ENCODE measurements around the gene MAB21L4. TPM values are rescaled to one million over a fixed set of nuclear protein-coding genes. Genes with fewer than 3 reads are reported as not detected.
A peak's percentile ranks its signal among the peaks of the same experiment; 100 is the strongest.

The MAB21L4 gene
- polyA plus RNA-seq, 1 donor from 2014 or later: not detected

DNA sequence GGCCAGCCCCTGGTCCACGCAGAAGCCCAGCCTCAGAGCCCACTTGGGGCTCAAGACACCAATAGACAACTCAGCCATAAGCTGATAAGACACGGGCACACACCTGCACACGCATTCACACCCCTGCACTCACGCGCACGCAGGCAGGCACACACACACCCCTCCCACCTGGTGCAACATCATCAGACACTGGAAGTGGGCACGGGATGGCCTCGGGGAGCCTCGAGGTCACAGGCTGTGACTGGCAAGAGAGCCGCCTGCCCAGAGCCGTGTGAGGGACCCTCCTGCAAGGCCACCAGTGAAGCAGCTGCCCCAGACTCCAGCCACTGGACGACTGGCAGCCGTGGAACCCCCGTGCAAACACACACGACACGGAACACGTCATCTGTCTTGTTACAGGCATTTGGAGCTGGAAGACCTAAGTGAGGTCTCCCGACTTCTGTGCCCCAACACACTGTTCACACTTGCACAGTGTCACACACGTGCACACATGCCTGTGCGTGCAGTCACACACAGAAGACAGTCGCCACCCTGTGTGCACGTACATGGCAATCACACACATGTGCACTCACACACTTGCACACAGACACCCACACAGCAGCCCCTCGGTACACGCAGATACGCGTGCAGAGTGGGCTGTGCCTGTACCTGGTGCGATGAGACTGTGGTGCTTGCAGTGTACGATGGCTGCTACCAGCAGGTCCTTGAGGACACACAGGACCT lies 959 bp downstream of the MAB21L4 start:
- peaks cover 0 to 2% (median 0%) of the 10 kb centered on the region in 3 donors for H3K4me1 Mint-ChIP-seq
- H3K4me3 Mint-ChIP-seq: no peak overlapping the region
- H3K36me3 Mint-ChIP-seq: no peaks in the 10 kb centered on the region
- no peak overlapping the region for H3K27ac Mint-ChIP-seq
- peaks cover 2% of the 10 kb centered on the region for H3K27me3 Mint-ChIP-seq
- no peaks in the 10 kb centered on the region for H3K9me3 Mint-ChIP-seq

DNA sequence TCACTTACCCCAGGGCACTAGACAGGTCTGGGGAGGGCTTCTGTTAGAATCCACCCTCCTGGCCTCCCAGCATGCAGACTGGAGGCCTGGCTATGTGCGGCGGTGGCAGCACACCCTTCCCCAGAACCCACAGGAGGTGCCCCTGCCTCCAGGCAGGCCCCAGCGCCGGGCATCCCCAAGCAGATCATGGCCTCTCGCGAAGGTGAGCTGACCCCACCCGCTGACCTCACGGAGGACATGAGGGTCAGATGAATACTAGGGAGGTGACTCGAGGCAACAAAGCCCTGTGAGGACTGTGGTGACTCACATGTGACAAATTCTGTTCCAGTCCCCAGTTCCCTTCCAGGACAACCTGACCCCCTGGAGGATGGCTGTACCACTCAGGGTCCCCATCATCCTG lies 1.9 kb downstream of the MAB21L4 start:
- Mint-ChIP-seq H3K4me3 (no peak overlapping the region), H3K27ac (no peak overlapping the region), H3K9me3 (no peaks in the 10 kb centered on the region), H3K4me1 (peaks cover 0 to 2% (median 0%) of the 10 kb centered on the region in 3 donors), H3K27me3 (peaks cover 2% of the 10 kb centered on the region), H3K36me3 (no peaks in the 10 kb centered on the region)

DNA sequence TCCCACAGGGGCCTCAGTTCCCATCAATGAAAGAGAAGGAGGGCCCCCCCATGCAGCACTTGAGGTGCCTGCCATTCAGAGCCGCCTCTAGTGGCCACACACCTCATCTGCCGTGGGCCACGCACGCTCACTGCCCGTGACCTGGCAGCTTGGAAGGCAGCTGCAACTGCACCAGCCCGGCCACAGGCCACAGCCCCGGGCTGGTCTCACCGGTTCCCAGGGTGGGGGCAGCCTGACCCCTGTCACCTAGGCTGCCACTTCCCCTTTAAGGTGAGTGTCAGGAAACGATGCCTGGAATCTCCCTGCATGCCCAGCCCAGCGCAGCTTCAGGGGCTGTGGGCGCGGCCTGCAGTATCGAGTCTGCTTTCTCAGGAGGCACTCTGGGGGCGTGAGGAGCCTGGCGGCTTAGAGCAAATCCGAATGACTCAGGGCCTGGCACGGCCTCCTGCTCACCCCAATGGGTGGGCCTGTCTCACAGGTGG lies 2.6 kb downstream of the MAB21L4 start:
- H3K27me3 Mint-ChIP-seq: peaks cover 2% of the 10 kb centered on the region
- no peak overlapping the region for H3K27ac Mint-ChIP-seq
- H3K36me3 Mint-ChIP-seq: no peaks in the 10 kb centered on the region
- no peaks in the 10 kb centered on the region for H3K9me3 Mint-ChIP-seq
- H3K4me3 Mint-ChIP-seq: peak overlapping the region in 2 of 4 donors; percentile 32 to 48
- H3K4me1 Mint-ChIP-seq: peaks cover 0 to 2% (median 0%) of the 10 kb centered on the region in 3 donors

DNA sequence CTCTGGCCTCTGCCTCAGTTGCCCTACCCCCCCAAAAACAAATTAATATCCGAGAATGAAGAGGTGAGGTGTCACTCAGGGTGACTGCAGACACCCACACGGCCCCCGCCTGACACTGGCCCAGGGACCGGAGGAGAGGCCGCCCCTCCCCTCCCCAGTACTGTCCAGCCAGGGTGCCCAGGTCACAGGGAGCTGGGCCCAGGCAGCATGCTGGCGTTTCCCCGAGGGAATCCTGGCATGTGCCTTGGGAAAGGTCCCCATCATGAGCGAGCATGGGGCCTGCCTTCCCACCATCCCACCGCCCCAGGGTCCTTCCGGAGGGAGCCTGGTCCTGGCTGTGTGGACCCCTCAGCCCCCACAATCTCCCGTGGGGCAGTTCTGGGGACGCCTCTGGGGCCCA lies 3.0 kb downstream of the MAB21L4 start:
- no peaks in the 10 kb centered on the region for H3K9me3 Mint-ChIP-seq
- peaks cover 2% of the 10 kb centered on the region for H3K27me3 Mint-ChIP-seq
- H3K27ac Mint-ChIP-seq: no peak overlapping the region
- H3K36me3 Mint-ChIP-seq: no peaks in the 10 kb centered on the region
- H3K4me3 Mint-ChIP-seq: no peak overlapping the region
- H3K4me1 Mint-ChIP-seq: peaks cover 0 to 2% (median 0%) of the 10 kb centered on the region in 3 donors

DNA sequence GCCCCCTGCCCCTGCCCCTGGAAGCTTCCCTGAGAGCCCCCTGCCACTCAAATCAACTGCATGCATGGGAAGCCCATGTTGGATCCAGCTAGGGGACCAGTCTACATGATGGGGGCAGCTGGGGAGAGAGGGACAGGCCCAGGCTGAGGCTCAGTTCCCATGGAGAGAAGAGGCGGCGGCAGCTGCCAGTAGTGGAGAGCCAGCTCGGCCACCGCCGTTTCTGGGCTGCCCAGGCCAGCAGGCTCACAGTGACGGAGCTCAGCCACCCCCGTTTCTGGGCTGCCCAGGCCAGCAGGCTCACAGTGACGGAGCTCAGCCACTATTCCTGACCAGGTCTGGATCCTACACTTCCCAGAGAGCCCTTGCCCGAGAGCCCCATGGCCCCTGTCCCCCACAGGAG lies 3.6 kb downstream of the MAB21L4 start:
- H3K4me3 Mint-ChIP-seq: no peak overlapping the region
- no peaks in the 10 kb centered on the region for H3K9me3 Mint-ChIP-seq
- peaks cover 2% of the 10 kb centered on the region for H3K27me3 Mint-ChIP-seq
- peaks cover 0 to 2% (median 0%) of the 10 kb centered on the region in 3 donors for H3K4me1 Mint-ChIP-seq
- no peaks in the 10 kb centered on the region for H3K36me3 Mint-ChIP-seq
- no peak overlapping the region for H3K27ac Mint-ChIP-seq

DNA sequence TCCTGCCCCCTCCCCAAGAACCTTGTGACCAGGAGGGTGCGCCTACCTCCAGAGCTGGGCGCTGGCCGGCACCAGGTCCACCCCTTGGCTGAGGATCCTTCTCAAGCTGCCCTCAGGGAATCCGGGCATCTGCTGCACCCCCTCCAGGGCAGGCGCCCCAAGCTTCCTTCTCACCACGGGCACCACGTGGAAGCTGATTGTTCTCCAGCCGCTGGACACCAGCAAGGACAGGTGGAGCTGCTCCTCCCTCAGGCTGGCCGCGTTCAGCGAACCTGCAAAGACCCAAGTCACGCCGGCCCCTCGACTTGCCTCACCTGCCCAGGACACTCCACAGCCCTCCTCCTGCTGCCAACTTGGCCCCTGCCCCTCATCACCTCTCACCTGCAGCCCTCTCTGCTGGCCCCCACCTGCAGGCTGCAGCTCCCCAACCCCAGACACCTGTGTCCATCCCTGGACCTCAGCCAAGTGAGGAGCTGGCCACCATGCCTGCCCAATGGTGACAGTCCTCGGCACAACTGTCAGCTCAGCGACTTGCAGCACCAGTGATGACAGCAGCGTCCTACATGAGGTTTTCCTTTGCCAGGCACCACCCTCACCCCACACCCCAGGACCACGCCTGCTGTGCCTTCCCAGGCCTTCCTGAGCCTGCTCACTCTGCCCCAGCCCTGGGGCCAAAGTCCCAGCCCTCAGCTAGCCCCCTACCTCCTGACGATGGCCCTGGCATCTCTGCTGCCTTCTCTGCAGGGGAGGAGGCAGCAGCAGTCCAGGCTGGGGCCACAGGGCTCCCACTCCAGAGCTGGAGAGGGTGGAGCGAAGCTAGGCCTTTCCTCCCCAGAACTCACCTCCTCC lies 4.2 kb downstream of the MAB21L4 start:
- H3K9me3 Mint-ChIP-seq: no peaks in the 10 kb centered on the region
- peaks cover 0 to 2% (median 0%) of the 10 kb centered on the region in 3 donors for H3K4me1 Mint-ChIP-seq
- H3K36me3 Mint-ChIP-seq: no peaks in the 10 kb centered on the region
- peaks cover 2% of the 10 kb centered on the region for H3K27me3 Mint-ChIP-seq
- H3K27ac Mint-ChIP-seq: no peak overlapping the region
- no peak overlapping the region for H3K4me3 Mint-ChIP-seq

DNA sequence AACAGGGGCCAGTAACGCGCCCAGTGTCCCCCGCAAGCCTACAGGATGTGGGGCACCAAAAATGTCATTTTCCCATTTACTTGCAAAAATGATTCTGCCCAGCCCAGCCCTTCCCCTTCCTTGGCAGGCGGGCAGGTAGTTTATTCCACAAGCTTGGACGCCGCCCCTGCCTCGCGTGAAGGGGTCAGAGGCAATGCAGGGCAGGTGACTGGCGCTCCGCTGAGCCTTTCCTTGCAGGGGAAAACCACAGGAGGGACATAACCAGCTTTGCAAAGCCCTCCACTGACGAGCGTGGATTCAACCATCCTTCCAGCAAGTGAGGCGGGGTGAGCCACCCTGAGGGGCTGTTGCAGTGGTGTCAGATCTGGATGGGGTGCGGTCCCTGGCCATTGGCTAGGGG lies 5.3 kb downstream of the MAB21L4 start:
- H3K4me3 Mint-ChIP-seq: no peak overlapping the region
- H3K9me3 Mint-ChIP-seq: no peaks in the 10 kb centered on the region
- H3K27me3 Mint-ChIP-seq: peaks cover 5% of the 10 kb centered on the region
- no peak overlapping the region for H3K27ac Mint-ChIP-seq
- H3K4me1 Mint-ChIP-seq: peaks cover 0 to 4% (median 0%) of the 10 kb centered on the region in 3 donors
- H3K36me3 Mint-ChIP-seq: no peaks in the 10 kb centered on the region

DNA sequence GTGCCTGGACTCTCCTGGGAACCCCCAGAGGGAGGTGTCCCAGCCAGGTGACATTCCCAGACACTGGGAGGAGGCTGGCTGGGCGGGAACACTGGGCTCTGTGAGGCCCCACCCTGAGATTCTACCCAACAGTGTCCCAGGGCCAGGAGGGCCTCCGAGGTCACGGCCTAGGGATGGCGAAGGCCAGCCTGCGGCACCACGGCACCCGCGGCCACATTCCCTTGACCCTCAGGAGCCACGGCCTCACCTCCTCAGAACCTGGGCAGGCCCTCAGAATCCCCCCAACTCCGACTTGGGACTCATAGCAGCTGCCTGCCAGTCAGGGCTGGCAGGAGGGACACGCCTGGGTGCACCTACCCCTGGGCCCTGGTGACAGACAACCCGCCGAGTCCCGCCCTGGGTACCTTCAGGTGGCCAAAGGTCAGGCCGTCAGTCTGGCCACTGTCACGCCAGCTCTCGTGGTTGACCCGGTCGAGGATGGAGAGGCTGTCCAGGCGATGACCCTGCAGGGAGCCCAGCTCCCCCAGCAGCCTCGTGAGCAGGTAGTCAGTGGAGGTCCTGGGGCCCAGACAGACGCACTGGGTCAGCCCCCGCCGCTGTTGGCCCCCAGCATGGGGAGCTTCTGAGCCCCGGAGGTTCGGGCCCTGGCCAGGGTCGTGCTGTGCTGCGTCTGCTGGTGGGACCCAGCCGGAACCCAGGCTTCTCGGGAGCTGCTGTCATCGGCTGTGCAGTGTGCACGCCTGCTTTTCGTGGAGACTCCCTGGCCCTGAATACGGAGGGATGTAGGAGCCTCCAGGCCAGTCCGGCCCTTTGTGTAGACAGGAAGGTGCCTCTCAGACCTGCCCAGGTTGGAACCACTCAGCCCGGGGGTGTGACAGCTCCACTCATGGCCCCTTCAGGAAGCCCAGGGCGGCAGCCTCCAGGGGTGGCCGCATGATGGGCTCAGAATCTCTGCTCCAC lies 6.1 kb downstream of the MAB21L4 start:
- Mint-ChIP-seq H3K9me3 (peaks cover 0 to 2% (median 0%) of the 10 kb centered on the region in 3 donors), H3K36me3 (no peaks in the 10 kb centered on the region), H3K4me1 (peaks cover 0 to 4% (median 0%) of the 10 kb centered on the region in 3 donors), H3K27me3 (peaks cover 6% of the 10 kb centered on the region), H3K27ac (no peak overlapping the region), H3K4me3 (no peak overlapping the region)

DNA sequence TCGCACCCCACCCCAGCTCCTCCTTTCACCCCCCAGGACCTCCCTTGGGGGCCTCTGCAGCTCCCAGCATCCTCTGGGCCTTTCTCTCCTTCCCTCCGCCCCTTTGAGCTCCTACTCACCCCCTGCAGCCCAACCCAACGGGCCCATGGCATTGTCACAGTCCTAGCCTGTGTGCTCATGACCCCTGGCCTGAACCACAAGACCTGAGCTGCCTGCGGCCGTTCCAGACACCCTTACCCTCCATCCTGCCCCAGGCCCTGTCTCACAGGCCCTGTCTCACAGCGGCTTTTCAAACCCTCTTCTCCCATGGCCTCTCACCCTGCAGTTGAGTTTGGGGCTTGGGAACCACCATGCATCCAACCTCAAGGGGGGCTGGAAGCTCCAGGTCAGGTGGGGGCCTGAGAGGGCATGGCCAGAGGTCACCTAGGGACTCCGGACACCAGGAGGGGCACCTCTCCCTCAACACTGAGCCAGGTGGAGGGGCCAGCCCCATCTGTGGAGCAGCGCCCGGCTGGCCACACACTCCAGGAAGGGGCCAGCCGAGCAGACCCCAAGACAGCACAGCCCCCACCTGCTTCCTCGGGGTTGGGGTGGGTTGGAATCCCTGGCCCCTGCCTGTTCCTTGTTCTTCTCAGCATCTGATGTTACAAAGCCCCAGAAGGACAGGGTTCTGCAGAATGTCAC lies 6.9 kb downstream of the MAB21L4 start:
- H3K36me3 Mint-ChIP-seq: no peaks in the 10 kb centered on the region
- H3K27ac Mint-ChIP-seq: no peak overlapping the region
- no peak overlapping the region for H3K4me3 Mint-ChIP-seq
- peaks cover 0 to 2% (median 0%) of the 10 kb centered on the region in 3 donors for H3K9me3 Mint-ChIP-seq
- H3K4me1 Mint-ChIP-seq: peaks cover 0 to 4% (median 0%) of the 10 kb centered on the region in 3 donors
- H3K27me3 Mint-ChIP-seq: peaks cover 6% of the 10 kb centered on the region

DNA sequence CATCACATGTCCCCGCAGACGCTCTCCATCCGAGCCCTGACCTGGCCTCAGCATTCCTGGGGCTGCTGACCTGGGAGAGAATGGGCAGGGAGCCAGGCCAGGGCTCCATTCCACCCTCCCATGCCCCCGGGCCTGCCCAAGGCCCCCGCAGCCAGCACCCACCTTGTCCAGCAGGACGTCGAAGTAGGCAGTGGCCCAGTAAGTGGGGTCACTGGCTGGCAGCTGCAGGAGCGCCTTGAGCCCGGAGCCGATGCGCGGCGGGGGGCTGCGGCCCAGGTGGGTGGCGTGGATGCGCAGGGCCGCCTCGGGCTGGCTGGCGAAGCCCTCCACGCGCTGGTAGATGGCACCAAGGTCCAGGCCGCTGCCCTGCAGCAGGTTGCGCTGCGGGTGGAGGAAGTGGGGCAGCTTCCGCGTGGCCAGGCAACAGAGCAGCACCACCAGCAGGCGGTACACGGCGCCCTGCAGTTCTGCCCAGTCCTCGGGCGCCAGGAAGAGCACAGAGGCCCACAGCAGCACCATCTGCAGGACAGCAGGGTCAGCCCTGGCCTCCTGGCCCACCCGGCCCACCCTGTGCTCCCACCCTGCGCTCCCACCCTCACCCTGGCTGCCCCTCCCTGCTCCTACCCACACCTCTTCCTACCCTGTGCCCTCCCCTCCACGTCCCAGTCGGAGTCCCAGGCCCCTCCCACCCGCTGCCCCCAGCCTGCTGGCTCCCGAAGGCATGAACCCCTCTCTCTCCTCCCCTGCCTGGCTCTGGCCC lies 7.6 kb downstream of the MAB21L4 start:
- Mint-ChIP-seq H3K36me3 (no peaks in the 10 kb centered on the region), H3K27me3 (peaks cover 6% of the 10 kb centered on the region), H3K27ac (no peak overlapping the region)

DNA sequence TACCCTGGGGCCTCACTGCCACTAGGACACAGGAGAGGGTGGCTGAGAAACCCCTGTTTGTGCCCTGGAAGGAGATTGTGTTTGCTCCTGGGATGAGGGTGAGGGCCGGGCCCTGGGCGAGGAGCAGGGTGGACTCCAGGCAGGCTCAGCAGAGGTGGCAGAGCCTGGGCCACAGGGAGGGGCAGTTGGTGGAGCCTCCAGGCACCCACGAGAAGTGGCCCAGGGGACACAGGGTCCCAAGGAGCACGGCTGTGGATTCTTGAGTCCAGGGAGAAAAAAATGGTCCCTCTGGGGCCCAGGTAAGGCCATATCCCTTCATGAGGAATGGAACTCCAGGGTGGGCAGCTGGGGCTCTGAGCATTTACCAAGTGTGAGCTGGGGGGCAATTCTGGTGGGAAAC lies 8.3 kb downstream of the MAB21L4 start:
- peaks cover 0 to 3% (median 0%) of the 10 kb centered on the region in 3 donors for H3K4me1 Mint-ChIP-seq
- no peak overlapping the region for H3K27ac Mint-ChIP-seq
- no peak overlapping the region for H3K4me3 Mint-ChIP-seq

More for the DNA sequence above, 7.6 kb downstream of the MAB21L4 start:
- Mint-ChIP-seq H3K4me3 (no peak overlapping the region), H3K4me1 (peaks cover 0 to 3% (median 0%) of the 10 kb centered on the region in 3 donors), H3K9me3 (peaks cover 0 to 2% (median 0%) of the 10 kb centered on the region in 3 donors)

DNA sequence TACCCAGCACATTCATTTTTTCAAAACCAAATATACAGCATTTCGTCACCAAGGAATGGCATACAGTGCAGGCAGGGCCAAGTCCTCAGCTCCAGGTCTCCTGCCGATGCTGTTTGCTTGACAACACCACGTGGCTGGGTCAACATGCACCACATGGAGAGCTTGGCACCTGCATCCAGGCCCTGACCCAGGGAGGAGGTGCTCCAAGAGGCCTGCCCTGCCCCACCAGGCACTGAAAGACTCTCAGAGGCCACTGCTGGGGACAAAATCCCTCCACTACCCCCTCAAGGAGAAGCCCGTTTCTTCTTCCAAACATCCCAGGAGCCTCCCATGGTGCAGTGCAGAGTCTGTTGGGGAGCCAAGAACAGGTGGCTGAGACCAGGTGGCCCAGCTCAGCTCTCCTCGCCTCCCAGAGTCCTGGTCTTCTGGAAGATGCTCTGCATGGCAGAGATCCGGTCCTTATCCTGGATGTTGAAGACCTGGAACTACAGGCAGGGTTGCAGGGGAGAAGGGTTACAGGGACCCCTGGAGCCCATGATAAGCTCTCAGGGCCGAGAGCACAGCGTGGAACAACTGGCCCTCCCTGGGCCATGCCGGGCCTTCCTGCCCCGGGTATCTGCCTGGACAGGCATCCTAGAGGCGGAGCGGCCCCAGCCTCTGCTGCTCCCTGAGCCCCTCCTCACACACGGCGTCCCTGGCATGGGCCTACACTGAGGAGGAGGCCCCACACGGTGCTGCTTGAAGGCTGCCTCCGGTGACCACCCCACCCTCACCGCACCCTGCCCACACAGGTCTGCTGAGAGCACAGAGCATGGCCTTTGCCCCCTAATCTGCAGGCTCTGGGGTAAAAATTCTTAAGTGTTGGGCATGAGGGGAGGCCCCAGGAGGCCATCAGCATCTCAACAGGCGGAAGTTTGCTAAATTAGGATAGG lies 9.0 kb downstream of the MAB21L4 start:
- Mint-ChIP-seq H3K4me1 (peaks cover 0 to 3% (median 0%) of the 10 kb centered on the region in 3 donors), H3K27ac (no peak overlapping the region), H3K36me3 (no peaks in the 10 kb centered on the region), H3K4me3 (no peak overlapping the region), H3K9me3 (peaks cover 0 to 2% (median 0%) of the 10 kb centered on the region in 3 donors), H3K27me3 (peaks cover 6% of the 10 kb centered on the region)

More for the DNA sequence above, 8.3 kb downstream of the MAB21L4 start:
- H3K36me3 Mint-ChIP-seq: no peaks in the 10 kb centered on the region
- peaks cover 6% of the 10 kb centered on the region for H3K27me3 Mint-ChIP-seq
- H3K9me3 Mint-ChIP-seq: peaks cover 0 to 2% (median 0%) of the 10 kb centered on the region in 3 donors
